HepG2 (cell line): ENCODE measurements around the gene AMHR2. TPM values are rescaled to one million over a fixed set of nuclear protein-coding genes. Genes with fewer than 3 reads are reported as not detected.
A peak's percentile ranks its signal among the peaks of the same experiment; 100 is the strongest.

Experiments
- HHEX ChIP-seq: IDR thresholded peaks from 2 replicates; pipeline ENCODE4 v1.6.1; 2016; ENCODE audit warnings: control low read depth
- KAT8 ChIP-seq: IDR thresholded peaks from 2 replicates; pipeline ENCODE4 v1.6.1; 2016; ENCODE audit warnings: missing genetic modification reagents, missing compliant biosample characterization
- MLXIP ChIP-seq: sonication (generic); formaldehyde crosslinking; IDR thresholded peaks from 2 replicates; pipeline ENCODE4 v1.9.0; 2021; ENCODE audit warnings: missing genetic modification reagents, borderline replicate concordance
- MTF2 ChIP-seq: sonication (generic); formaldehyde crosslinking; IDR thresholded peaks from 2 replicates; pipeline ENCODE4 v1.5.0; 2020; ENCODE audit warnings: missing genetic modification reagents, borderline replicate concordance
- NFYC ChIP-seq: IDR thresholded peaks from 2 replicates; pipeline ENCODE4 v1.6.1; 2016; ENCODE audit warnings: missing genetic modification reagents, missing compliant biosample characterization
- RXRA ChIP-seq: sonication (generic); formaldehyde crosslinking; IDR thresholded peaks from 2 replicates; pipeline ENCODE4 v1.5.1; 2020; ENCODE audit warnings: missing genetic modification reagents
- TAF15 ChIP-seq: fragments of 200-400 bp; formaldehyde crosslinking; IDR thresholded peaks from one replicate; pipeline ENCODE4 v1.6.1; 2018; ENCODE audit warnings: mild to moderate bottlenecking, low read depth, low read length; ENCODE audit not compliant: poor library complexity, severe bottlenecking
- TMF1 ChIP-seq: sonication (generic); formaldehyde crosslinking; IDR thresholded peaks from 2 replicates; pipeline ENCODE4 v1.8.1; 2022; ENCODE audit warnings: low read depth, missing genetic modification reagents
- ZBTB21 ChIP-seq: sonication (generic); formaldehyde crosslinking; IDR thresholded peaks from 2 replicates; pipeline ENCODE4 v1.4.0; 2020; ENCODE audit warnings: missing genetic modification reagents
- ZNF18 ChIP-seq: sonication (generic); formaldehyde crosslinking; IDR thresholded peaks from 2 replicates; pipeline ENCODE4 v1.8.0; 2022; ENCODE audit warnings: mild to moderate bottlenecking, missing genetic modification reagents; ENCODE audit not compliant: insufficient replicate concordance
- ZNF251 ChIP-seq: sonication (generic); formaldehyde crosslinking; IDR thresholded peaks from 2 replicates; pipeline ENCODE4 v1.9.0; 2021; ENCODE audit warnings: mild to moderate bottlenecking, missing genetic modification reagents
- ZNF33A ChIP-seq: sonication (generic); formaldehyde crosslinking; IDR thresholded peaks from 2 replicates; pipeline ENCODE4 v1.5.1; 2020; ENCODE audit warnings: missing genetic modification reagents, mild to moderate bottlenecking, moderate library complexity, borderline replicate concordance
- ZNF430 ChIP-seq: sonication (generic); formaldehyde crosslinking; IDR thresholded peaks from 2 replicates; pipeline ENCODE4 v1.9.0; 2021; ENCODE audit warnings: mild to moderate bottlenecking, missing genetic modification reagents
- ZNF616 ChIP-seq: sonication (generic); formaldehyde crosslinking; IDR thresholded peaks from 2 replicates; pipeline ENCODE4 v1.5.0; 2020; ENCODE audit warnings: low read depth, mild to moderate bottlenecking, missing genetic modification reagents
- ZNF629 ChIP-seq: sonication (generic); formaldehyde crosslinking; conservative IDR thresholded peaks from 2 replicates; pipeline ENCODE4 v1.5.0; 2020; ENCODE audit warnings: missing genetic modification reagents
- ZNF652 ChIP-seq: IDR thresholded peaks from 2 replicates; pipeline ENCODE4 v1.6.1; 2016; ENCODE audit warnings: low read depth, borderline replicate concordance
- ZNF7 ChIP-seq: IDR thresholded peaks from 2 replicates; pipeline ENCODE4 v1.6.1; 2016; ENCODE audit warnings: missing biosample characterization, missing genetic modification reagents
- ZNF737 ChIP-seq: sonication (generic); formaldehyde crosslinking; IDR thresholded peaks from 2 replicates; pipeline ENCODE4 v1.5.0; 2020; ENCODE audit warnings: missing genetic modification reagents, mild to moderate bottlenecking, borderline replicate concordance
- ZSCAN22 ChIP-seq: sonication (generic); formaldehyde crosslinking; IDR thresholded peaks from 2 replicates; pipeline ENCODE4 v1.4.0; 2020; ENCODE audit warnings: mild to moderate bottlenecking, missing genetic modification reagents
- polyA plus RNA-seq, 8 experiments: library from polyadenylated mRNA; depleted of rRNA in 3 of 8; stranded (reverse) in 7 of 8; unstranded in 1 of 8; fragments of >200 nt; fragmentation: Illumina TruSeq in 4 of 8; extraction: Trizol in 4 of 8; gene quantifications; 2 replicates each; pipeline versions ENCODE4 v1.2.1 to v1.2.3, GENCODE V29; 2011 to 2016; ENCODE audit warnings: low read depth in 4 of 8, missing spikeins in 1 of 8, mixed read lengths in 1 of 8; ENCODE audit not compliant: insufficient read depth in 1 of 8
- total RNA-seq, 5 experiments: library from RNA; depleted of rRNA; stranded (reverse); fragments of >200 nt; fragmentation: Illumina TruSeq; extraction: Trizol; gene quantifications; 2 replicates each; pipeline ENCODE4 v1.2.3, GENCODE V29; 2016; ENCODE audit warnings: low read depth in 1 of 5
- TF ChIP-seq, protein P1 (sequence below): sonication (generic); formaldehyde crosslinking; IDR thresholded peaks from 2 replicates; pipeline ENCODE4 v1.4.0; 2020; ENCODE audit warnings: missing genetic modification reagents, borderline replicate concordance
- TF ChIP-seq, protein P2 (sequence below): sonication (generic); formaldehyde crosslinking; IDR thresholded peaks from 2 replicates; pipeline ENCODE4 v1.4.0; 2020; ENCODE audit warnings: missing genetic modification reagents
- TF ChIP-seq, protein P3 (sequence below): sonication (generic); formaldehyde crosslinking; IDR thresholded peaks from 2 replicates; pipeline ENCODE4 v1.5.1; 2020; ENCODE audit warnings: missing genetic modification reagents, mild to moderate bottlenecking, borderline replicate concordance

AMHR2 gene
- total and polyA plus RNA-seq, 2 of the 13 experiments (the other 11 are each of a cell fraction or from before 2014, with no cell fraction given) = 0.24 to 0.58 TPM

- TF ChIP-seq ZNF33A (CRISPR knock-in tag) (no peak), NFYC (CRISPR knock-in tag) (peak; percentile 46), ZNF251 (no peak), HHEX (CRISPR knock-in tag) (peak; percentile 24; the same call in 1 of the 2 replicates), ZNF18 (CRISPR knock-in tag) (no peak), ZNF7 (no peak), ZNF737 (CRISPR knock-in tag) (no peak), ZNF430 (CRISPR knock-in tag) (peak; percentile 68; the same call in 1 of the 2 replicates), ZNF616 (CRISPR knock-in tag) (peak; percentile 14; the same call in 1 of the 2 replicates), TMF1 (no peak), ZNF629 (CRISPR knock-in tag) (no peak), RXRA (CRISPR knock-in tag) (peak; percentile 81), KAT8 (CRISPR knock-in tag) (peak; percentile 95), ZSCAN22 (CRISPR knock-in tag) (no peak), TAF15 (no peak), MLXIP (CRISPR knock-in tag) (no peak), ZBTB21 (CRISPR knock-in tag) (peak; percentile 76; the same call in 1 of the 2 replicates), ZNF652 (CRISPR knock-in tag) (peak; percentile 42; the same call in 1 of the 2 replicates), MTF2 (CRISPR knock-in tag) (no peak)
- TF ChIP-seq, protein P1, sequence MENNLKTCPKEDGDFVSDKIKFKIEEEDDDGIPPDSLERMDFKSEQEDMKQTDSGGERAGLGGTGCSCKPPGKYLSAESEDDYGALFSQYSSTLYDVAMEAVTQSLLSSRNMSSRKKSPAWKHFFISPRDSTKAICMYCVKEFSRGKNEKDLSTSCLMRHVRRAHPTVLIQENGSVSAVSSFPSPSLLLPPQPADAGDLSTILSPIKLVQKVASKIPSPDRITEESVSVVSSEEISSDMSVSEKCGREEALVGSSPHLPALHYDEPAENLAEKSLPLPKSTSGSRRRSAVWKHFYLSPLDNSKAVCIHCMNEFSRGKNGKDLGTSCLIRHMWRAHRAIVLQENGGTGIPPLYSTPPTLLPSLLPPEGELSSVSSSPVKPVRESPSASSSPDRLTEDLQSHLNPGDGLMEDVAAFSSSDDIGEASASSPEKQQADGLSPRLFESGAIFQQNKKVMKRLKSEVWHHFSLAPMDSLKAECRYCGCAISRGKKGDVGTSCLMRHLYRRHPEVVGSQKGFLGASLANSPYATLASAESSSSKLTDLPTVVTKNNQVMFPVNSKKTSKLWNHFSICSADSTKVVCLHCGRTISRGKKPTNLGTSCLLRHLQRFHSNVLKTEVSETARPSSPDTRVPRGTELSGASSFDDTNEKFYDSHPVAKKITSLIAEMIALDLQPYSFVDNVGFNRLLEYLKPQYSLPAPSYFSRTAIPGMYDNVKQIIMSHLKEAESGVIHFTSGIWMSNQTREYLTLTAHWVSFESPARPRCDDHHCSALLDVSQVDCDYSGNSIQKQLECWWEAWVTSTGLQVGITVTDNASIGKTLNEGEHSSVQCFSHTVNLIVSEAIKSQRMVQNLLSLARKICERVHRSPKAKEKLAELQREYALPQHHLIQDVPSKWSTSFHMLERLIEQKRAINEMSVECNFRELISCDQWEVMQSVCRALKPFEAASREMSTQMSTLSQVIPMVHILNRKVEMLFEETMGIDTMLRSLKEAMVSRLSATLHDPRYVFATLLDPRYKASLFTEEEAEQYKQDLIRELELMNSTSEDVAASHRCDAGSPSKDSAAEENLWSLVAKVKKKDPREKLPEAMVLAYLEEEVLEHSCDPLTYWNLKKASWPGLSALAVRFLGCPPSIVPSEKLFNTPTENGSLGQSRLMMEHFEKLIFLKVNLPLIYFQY = no peak
- TF ChIP-seq, protein P2, sequence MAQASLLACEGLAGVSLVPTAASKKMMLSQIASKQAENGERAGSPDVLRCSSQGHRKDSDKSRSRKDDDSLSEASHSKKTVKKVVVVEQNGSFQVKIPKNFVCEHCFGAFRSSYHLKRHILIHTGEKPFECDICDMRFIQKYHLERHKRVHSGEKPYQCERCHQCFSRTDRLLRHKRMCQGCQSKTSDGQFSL = peak; percentile 80
- TF ChIP-seq, protein P3, sequence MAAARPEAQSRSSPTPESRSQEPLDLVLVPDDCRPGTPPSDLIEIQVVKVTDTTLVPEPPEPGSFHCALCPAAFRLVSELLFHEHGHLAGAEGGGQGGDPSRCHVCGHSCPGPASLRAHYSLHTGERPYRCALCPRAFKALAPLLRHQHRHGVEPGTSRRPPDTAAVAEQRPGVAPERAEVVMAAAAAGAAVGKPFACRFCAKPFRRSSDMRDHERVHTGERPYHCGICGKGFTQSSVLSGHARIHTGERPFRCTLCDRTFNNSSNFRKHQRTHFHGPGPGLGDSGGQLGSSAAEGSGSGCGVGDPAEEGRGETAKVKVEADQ (CRISPR knock-in tag) = no peak
These were observed 28.1 kb downstream of the AMHR2 start, which contains the start of gene PCBP2 (continued) for GRCh38 chr12:53451661-53452158.
